ENCODE results near the gene RIMBP2. TPM values are rescaled to one million over a fixed set of nuclear protein-coding genes. Genes with fewer than 3 reads are reported as not detected.
A peak's percentile ranks its signal among the peaks of the same experiment; 100 is the strongest.

RIMBP2 gene
- total RNA-seq, 3 donors from 2014 or later, result 2.3 to 5.9 (median 5.4) TPM

- DNase-seq (peak in 1 of 3 donors; percentile 5), ATAC-seq (peak; percentile 14)
- intact Hi-C loops (cut with DNase I, micrococcal nuclease), result no loop called here
- H3K4me1 ChIP-seq (ENCODE audit: low read depth), result no peaks in the 10 kb centered on the region
- TF ChIP-seq, protein P1, sequence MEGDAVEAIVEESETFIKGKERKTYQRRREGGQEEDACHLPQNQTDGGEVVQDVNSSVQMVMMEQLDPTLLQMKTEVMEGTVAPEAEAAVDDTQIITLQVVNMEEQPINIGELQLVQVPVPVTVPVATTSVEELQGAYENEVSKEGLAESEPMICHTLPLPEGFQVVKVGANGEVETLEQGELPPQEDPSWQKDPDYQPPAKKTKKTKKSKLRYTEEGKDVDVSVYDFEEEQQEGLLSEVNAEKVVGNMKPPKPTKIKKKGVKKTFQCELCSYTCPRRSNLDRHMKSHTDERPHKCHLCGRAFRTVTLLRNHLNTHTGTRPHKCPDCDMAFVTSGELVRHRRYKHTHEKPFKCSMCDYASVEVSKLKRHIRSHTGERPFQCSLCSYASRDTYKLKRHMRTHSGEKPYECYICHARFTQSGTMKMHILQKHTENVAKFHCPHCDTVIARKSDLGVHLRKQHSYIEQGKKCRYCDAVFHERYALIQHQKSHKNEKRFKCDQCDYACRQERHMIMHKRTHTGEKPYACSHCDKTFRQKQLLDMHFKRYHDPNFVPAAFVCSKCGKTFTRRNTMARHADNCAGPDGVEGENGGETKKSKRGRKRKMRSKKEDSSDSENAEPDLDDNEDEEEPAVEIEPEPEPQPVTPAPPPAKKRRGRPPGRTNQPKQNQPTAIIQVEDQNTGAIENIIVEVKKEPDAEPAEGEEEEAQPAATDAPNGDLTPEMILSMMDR (IDR thresholded peaks at IDR 0.05), result no peak
- no peak overlapping the region for H3K4me3 ChIP-seq
- H3K36me3 ChIP-seq (ENCODE audit: low read depth), result no peaks in the 10 kb centered on the region
- no peaks in the 10 kb centered on the region for H3K9me3 ChIP-seq
Observed at GRCh38 chr12:130456375-130457199, 259.5 kb downstream of the RIMBP2 start.

GRCh38 chr12:130455161-130455560 is 260.9 kb downstream of the RIMBP2 start:
- Histone ChIP-seq H3K36me3 (ENCODE audit: low read depth) (no peaks in the 10 kb centered on the region), H3K9me3 (no peaks in the 10 kb centered on the region), H3K4me3 (no peak overlapping the region), H3K4me1 (ENCODE audit: low read depth) (no peaks in the 10 kb centered on the region)
- ATAC-seq (no peak), DNase-seq (no peak)
- TF ChIP-seq, protein P1 (IDR thresholded peaks at IDR 0.05), result no peak
- intact Hi-C loops (cut with DNase I, micrococcal nuclease), result no loop called here

DNA sequence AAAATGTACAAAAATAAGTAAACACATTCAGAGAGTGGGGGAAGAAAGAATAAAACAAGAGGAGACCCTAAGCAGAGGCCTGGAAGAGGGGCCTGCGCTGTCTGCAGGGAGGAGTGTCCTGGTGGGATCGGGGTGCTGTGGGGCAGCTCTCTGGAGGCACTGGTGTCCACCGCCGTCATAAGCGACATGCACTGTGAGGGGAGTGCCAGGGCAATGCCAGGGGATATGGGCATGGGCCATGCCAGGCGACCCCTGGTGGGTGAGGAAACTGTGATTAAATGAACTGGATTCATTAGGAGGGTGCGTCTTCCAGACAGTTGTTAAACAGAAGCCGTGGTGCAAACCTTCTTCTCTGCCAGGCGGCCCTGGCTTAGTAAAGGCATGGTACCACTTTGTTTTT is 261.8 kb downstream of the RIMBP2 start:
- Histone ChIP-seq H3K9me3 (no peaks in the 10 kb centered on the region), H3K36me3 (ENCODE audit: low read depth) (no peaks in the 10 kb centered on the region), H3K4me1 (ENCODE audit: low read depth) (no peaks in the 10 kb centered on the region), H3K4me3 (no peak overlapping the region)
- intact Hi-C loops (cut with DNase I, micrococcal nuclease), result no loop called here
- no peak for DNase-seq
- TF ChIP-seq, protein P1 (IDR thresholded peaks at IDR 0.05), result no peak
- no peak for ATAC-seq

- Histone ChIP-seq H3K4me1 (ENCODE audit: low read depth) (no peaks in the 10 kb centered on the region), H3K4me3 (no peak overlapping the region), H3K9me3 (no peaks in the 10 kb centered on the region), H3K36me3 (ENCODE audit: low read depth) (no peaks in the 10 kb centered on the region)
- TF ChIP-seq, protein P1 (IDR thresholded peaks at IDR 0.05), result no peak
- ATAC-seq, result no peak
- intact Hi-C loops (cut with DNase I, micrococcal nuclease), result no loop called here
- DNase-seq, result no peak
Observed at GRCh38 chr12:130452546-130452945, 263.6 kb downstream of the RIMBP2 start.

DNA sequence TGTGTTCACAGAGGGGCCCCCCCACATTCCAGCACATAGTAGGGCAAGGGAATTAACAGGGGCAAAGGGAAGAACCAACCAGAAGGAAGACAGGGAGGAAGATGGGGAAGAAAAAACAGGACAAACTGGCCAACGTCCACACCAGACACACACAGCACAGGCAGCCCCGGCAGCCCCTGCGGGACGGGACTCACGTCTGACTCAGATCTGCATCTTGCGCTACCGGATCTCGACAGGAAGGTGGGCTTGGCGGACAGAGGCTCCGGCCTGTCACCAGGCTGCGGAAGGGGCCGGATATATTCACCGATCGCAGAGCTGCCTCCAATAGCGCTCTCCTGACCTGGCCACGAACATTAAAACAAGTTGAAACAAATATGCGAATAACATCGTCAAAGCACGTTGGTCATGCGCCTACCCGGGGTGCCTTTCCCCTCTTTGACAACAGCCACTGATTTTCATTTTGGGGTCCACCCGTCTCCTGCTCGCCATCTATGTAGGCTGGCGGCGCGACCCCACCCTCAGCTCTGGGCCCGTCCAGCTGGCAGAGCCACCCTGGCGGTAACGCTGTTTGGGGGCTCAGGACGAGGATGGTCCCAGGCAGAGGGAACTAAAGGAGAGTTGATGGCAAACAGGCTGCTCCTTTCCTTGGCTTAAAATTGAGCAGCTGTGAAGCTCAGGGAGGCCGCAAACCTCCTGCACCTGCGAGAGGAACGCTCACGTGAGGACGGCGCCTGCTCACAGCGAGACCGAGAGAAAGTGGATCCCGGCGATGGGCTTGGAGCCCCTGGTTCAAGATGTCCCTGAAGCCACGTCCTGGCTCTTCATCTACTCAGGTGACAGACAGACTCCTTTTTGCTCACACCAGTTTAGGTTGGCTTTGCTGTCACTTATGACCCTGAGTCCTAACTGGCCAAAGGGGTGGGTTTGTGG is 264.8 kb downstream of the RIMBP2 start:
- DNase-seq, result no peak
- intact Hi-C loops (cut with DNase I, micrococcal nuclease), result no loop called here
- H3K36me3 ChIP-seq (ENCODE audit: low read depth), result no peaks in the 10 kb centered on the region
- H3K4me3 ChIP-seq, result no peak overlapping the region
- no peak for ATAC-seq
- H3K9me3 ChIP-seq, result no peaks in the 10 kb centered on the region
- no peaks in the 10 kb centered on the region for H3K4me1 ChIP-seq (ENCODE audit: low read depth)
- TF ChIP-seq, protein P1 (IDR thresholded peaks at IDR 0.05), result no peak

All from mucosa of descending colon (tissue), 3 donors.